GM19328 (cell line): ENCODE data around the gene RAPGEF5.

Experiments
- ATAC-seq: cut with Tn5 transposase; IDR thresholded peaks from one replicate; pipeline ENCODE4 v1.9.1; 2021; ENCODE audit warnings: mild to moderate bottlenecking, moderate library complexity; ENCODE audit not compliant: unreplicated experiment

Gene RAPGEF5

GRCh38 chr7:22351329-22351692 is 5.6 kb downstream of the RAPGEF5 start:
- ATAC-seq: peak; percentile 73

GRCh38 chr7:22350466-22351328 is 6.3 kb downstream of the RAPGEF5 start:
- ATAC-seq: peak; percentile 50

- ATAC-seq: no peak
These were observed 8.6 kb downstream of the RAPGEF5 start for GRCh38 chr7:22348379-22348778.

- ATAC-seq: no peak
These were observed 10.4 kb downstream of the RAPGEF5 start for GRCh38 chr7:22346383-22347107.

GRCh38 chr7:22344655-22345054 is 12.3 kb downstream of the RAPGEF5 start:
- ATAC-seq: no peak

- no peak for ATAC-seq
These were observed 13.3 kb downstream of the RAPGEF5 start for GRCh38 chr7:22343612-22344011.

GRCh38 chr7:22343071-22343470 is 13.9 kb downstream of the RAPGEF5 start:
- no peak for ATAC-seq

GRCh38 chr7:22339725-22340390 is 17.1 kb downstream of the RAPGEF5 start:
- ATAC-seq: no peak

GRCh38 chr7:22338877-22339276 is 18.1 kb downstream of the RAPGEF5 start:
- no peak for ATAC-seq

- ATAC-seq: no peak
These were observed 18.5 kb downstream of the RAPGEF5 start for GRCh38 chr7:22338411-22338810.

- no peak for ATAC-seq
These were observed 23.2 kb downstream of the RAPGEF5 start for GRCh38 chr7:22333680-22334141.

- no peak for ATAC-seq
These were observed 24.5 kb downstream of the RAPGEF5 start for GRCh38 chr7:22332461-22332870.

GRCh38 chr7:22331704-22332103 is 25.2 kb downstream of the RAPGEF5 start:
- ATAC-seq: no peak

GRCh38 chr7:22330903-22331302 is 26.1 kb downstream of the RAPGEF5 start:
- no peak for ATAC-seq

GRCh38 chr7:22329816-22330524 is 27.0 kb downstream of the RAPGEF5 start:
- ATAC-seq: no peak

GRCh38 chr7:22326181-22326580 is 30.8 kb downstream of the RAPGEF5 start:
- no peak for ATAC-seq

- no peak for ATAC-seq
These were observed 31.3 kb downstream of the RAPGEF5 start for GRCh38 chr7:22325671-22326070.

GRCh38 chr7:22323714-22324113 is 33.2 kb downstream of the RAPGEF5 start:
- no peak for ATAC-seq

- ATAC-seq: no peak
These were observed 36.5 kb downstream of the RAPGEF5 start for GRCh38 chr7:22320416-22320815.

- no peak for ATAC-seq
These were observed 37.2 kb downstream of the RAPGEF5 start for GRCh38 chr7:22319424-22320403.
